OCI-LY7 (cell line): Measurements from ENCODE around the gene STARD7. TPM values are rescaled to one million over a fixed set of nuclear protein-coding genes. Genes with fewer than 3 reads are reported as not detected.
A peak's percentile ranks its signal among the peaks of the same experiment; 100 is the strongest.

Experiments used
- BruUV-seq: library from RNA; stranded (reverse); fragments of 400-500 nt; replicated peaks from 2 replicates; lab custom pipeline; 2021; lab: Mats Ljungman, UMichigan
- CTCF ChIA-PET: fragments of 300-600 bp; sonication (Branson Sonifier 250); formaldehyde crosslinking; loops from one replicate; lab custom pipeline; 2022; ENCODE audit warnings: antibody characterized with exemption; ENCODE audit not compliant: unreplicated experiment; lab: Charles Lee
- POLR2A ChIA-PET: fragments of 300-600 bp; sonication (Branson Sonifier 250); formaldehyde crosslinking; loops from one replicate; lab custom pipeline; 2022; ENCODE audit warnings: antibody characterized with exemption; lab: Charles Lee
- DNase-seq: peaks from one replicate; pipeline ENCODE4 v3.0.0-alpha.2; 2015; ENCODE audit warnings: low spot score
- H2AFZ ChIP-seq: fragments of 200-600 bp; sonication (generic), shearing (Covaris generic); 2 replicates; pipeline ENCODE4 v1.6.1; 2014; ENCODE audit warnings: mild to moderate bottlenecking, antibody characterized with exemption, low read length, moderate library complexity
- H3K27ac ChIP-seq: fragments of 200-600 bp; sonication (generic); 2 replicates; pipeline ENCODE4 v1.5.1; 2014; ENCODE audit warnings: mixed run types, low read depth, mild to moderate bottlenecking, moderate library complexity, low read length, inconsistent platforms; ENCODE audit not compliant: poor library complexity, severe bottlenecking
- H3K36me3 ChIP-seq: fragments of 200-600 bp; sonication (generic); 2 replicates; pipeline ENCODE4 v1.6.1; 2014; ENCODE audit warnings: mild to moderate bottlenecking, antibody characterized with exemption, low read length, moderate library complexity, mixed read lengths; ENCODE audit not compliant: insufficient read depth
- H3K4me1 ChIP-seq: fragments of 200-600 bp; sonication (generic); 2 replicates; pipeline ENCODE4 v1.5.1; 2014; ENCODE audit warnings: mild to moderate bottlenecking, low read length; ENCODE audit not compliant: insufficient read depth, poor library complexity, severe bottlenecking
- H3K4me2 ChIP-seq: fragments of 200-600 bp; sonication (generic); 2 replicates; pipeline ENCODE4 v1.6.1; 2014; ENCODE audit warnings: mild to moderate bottlenecking, low read length
- H3K4me3 ChIP-seq: fragments of 200-600 bp; sonication (generic); 2 replicates; pipeline ENCODE4 v1.5.1; 2014; ENCODE audit warnings: mild to moderate bottlenecking, low read depth, low read length; ENCODE audit not compliant: poor library complexity, severe bottlenecking
- H3K79me2 ChIP-seq: fragments of 200-600 bp; sonication (generic); 2 replicates; pipeline ENCODE4 v1.6.1; 2016; ENCODE audit warnings: low read depth, mild to moderate bottlenecking, low read length, moderate library complexity, mixed read lengths; ENCODE audit not compliant: insufficient read depth
- H3K9me2 ChIP-seq: fragments of 200-600 bp; sonication (generic); 2 replicates; pipeline ENCODE4 v1.6.1; 2016; ENCODE audit warnings: mild to moderate bottlenecking, low read length, mixed read lengths; ENCODE audit not compliant: insufficient read depth
- H3K9me3 ChIP-seq: fragments of 200-600 bp; sonication (generic); 2 replicates; pipeline ENCODE4 v1.6.1; 2014; ENCODE audit warnings: mild to moderate bottlenecking, mixed run types, low read length, mixed read lengths
- H4K20me1 ChIP-seq: fragments of 200-600 bp; sonication (generic); 2 replicates; pipeline ENCODE4 v1.6.1; 2014; ENCODE audit warnings: mild to moderate bottlenecking, antibody characterized with exemption, low read length, moderate library complexity, mixed read lengths; ENCODE audit not compliant: insufficient read depth
- CTCF ChIP-seq: fragments of 200-600 bp; sonication (generic); conservative IDR thresholded peaks from 2 replicates; pipeline ENCODE4 v1.5.1; 2014; ENCODE audit warnings: mild to moderate bottlenecking, antibody characterized with exemption, low read length, moderate library complexity, mixed read lengths
- EZH2phosphoT487 ChIP-seq: fragments of 200-600 bp; sonication (generic); IDR thresholded peaks from 2 replicates; pipeline ENCODE4 v1.6.1; 2018; ENCODE audit warnings: low read depth, borderline replicate concordance, mild to moderate bottlenecking, mixed run types, antibody characterized with exemption, low read length, moderate library complexity, mixed read lengths
- intact Hi-C: fragments of 100-400 bp; cut with micrococcal nuclease; formaldehyde crosslinking; loops from one replicate; pipeline ENCODE4 v1.10.0; 2022; ENCODE audit not compliant: unreplicated experiment
- total RNA-seq, 2 experiments: library from RNA; depleted of rRNA in 1 of 2; stranded (reverse); fragments of >200 nt in 1 of 2; shearing (Covaris generic) in 1 of 2; gene quantifications; 2 replicates each; pipeline ENCODE4 v1.2.3, GENCODE V29; 2014 to 2022

The STARD7 gene
- total RNA-seq, 2 experiments from 2014 or later, result 206 to 239 TPM

GRCh38 chr2:96252526-96252925 is 43.9 kb upstream of the STARD7 start:
- H3K27ac ChIP-seq, result no peak overlapping the region
- H3K9me3 ChIP-seq, result no peaks in the 10 kb centered on the region
- H3K4me3 ChIP-seq, result no peak overlapping the region
- no peaks in the 10 kb centered on the region for H3K79me2 ChIP-seq
- H3K4me2 ChIP-seq, result no peak overlapping the region
- CTCF ChIA-PET, result no interaction called here
- H2AFZ ChIP-seq, result no peak overlapping the region
- no peak for DNase-seq
- H3K36me3 ChIP-seq, result peaks cover 61% of the 10 kb centered on the region
- no peaks in the 10 kb centered on the region for H4K20me1 ChIP-seq
- BruUV-seq, result no TSS peak
- H3K4me1 ChIP-seq, result peaks cover 3% of the 10 kb centered on the region
- intact Hi-C loops, result no loop called here
- H3K9me2 ChIP-seq, result no peaks in the 10 kb centered on the region
- no peak for TF ChIP-seq EZH2phosphoT487
- no peak for TF ChIP-seq CTCF
- POLR2A ChIA-PET, result no interaction called here

GRCh38 chr2:96251721-96252292 is 43.2 kb upstream of the STARD7 start:
- Histone ChIP-seq H4K20me1 (no peaks in the 10 kb centered on the region), H3K4me3 (no peak overlapping the region), H3K79me2 (no peaks in the 10 kb centered on the region), H3K36me3 (peaks cover 59% of the 10 kb centered on the region), H3K27ac (no peak overlapping the region), H3K4me1 (peaks cover 3% of the 10 kb centered on the region), H3K9me2 (no peaks in the 10 kb centered on the region), H3K4me2 (no peak overlapping the region), H2AFZ (no peak overlapping the region), H3K9me3 (no peaks in the 10 kb centered on the region)
- TF ChIP-seq CTCF (no peak), EZH2phosphoT487 (no peak)
- intact Hi-C loops, result no loop called here
- ChIA-PET POLR2A (no interaction called here), CTCF (no interaction called here)
- BruUV-seq, result TSS peak; percentile 33
- DNase-seq, result no peak

GRCh38 chr2:96250188-96250587 is 41.6 kb upstream of the STARD7 start:
- H3K36me3 ChIP-seq, result peaks cover 49% of the 10 kb centered on the region
- no TSS peak for BruUV-seq
- no peak overlapping the region for H3K4me2 ChIP-seq
- ChIA-PET CTCF (interaction anchor here (1.1 kb wide), 1 partner anchor 110 kb away, joined by 3 read pairs; no protein-coding TSS in a partner anchor), POLR2A (no interaction called here)
- H2AFZ ChIP-seq, result no peak overlapping the region
- no peak for DNase-seq
- H3K4me1 ChIP-seq, result peaks cover 16% of the 10 kb centered on the region
- no peaks in the 10 kb centered on the region for H3K79me2 ChIP-seq
- intact Hi-C loops, result no loop called here
- H3K9me3 ChIP-seq, result no peaks in the 10 kb centered on the region
- no peaks in the 10 kb centered on the region for H4K20me1 ChIP-seq
- H3K9me2 ChIP-seq, result no peaks in the 10 kb centered on the region
- TF ChIP-seq CTCF (no peak), EZH2phosphoT487 (no peak)
- no peak overlapping the region for H3K4me3 ChIP-seq
- H3K27ac ChIP-seq, result no peak overlapping the region
